NCI-H774 (cell line): ENCODE results near the gene OR8H3.
"Not testable (repeated sequence)": the region's sequence is repeated elsewhere in the genome, so short reads cannot be mapped to it uniquely, and the experiment has no call there.

Experiments
- DNase-seq: peaks from one replicate; lab custom pipeline; 2025; lab: John Stamatoyannopoulos, UW

The OR8H3 gene, protein sequence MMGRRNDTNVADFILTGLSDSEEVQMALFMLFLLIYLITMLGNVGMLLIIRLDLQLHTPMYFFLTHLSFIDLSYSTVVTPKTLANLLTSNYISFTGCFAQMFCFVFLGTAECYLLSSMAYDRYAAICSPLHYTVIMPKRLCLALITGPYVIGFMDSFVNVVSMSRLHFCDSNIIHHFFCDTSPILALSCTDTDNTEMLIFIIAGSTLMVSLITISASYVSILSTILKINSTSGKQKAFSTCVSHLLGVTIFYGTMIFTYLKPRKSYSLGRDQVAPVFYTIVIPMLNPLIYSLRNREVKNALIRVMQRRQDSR

DNA sequence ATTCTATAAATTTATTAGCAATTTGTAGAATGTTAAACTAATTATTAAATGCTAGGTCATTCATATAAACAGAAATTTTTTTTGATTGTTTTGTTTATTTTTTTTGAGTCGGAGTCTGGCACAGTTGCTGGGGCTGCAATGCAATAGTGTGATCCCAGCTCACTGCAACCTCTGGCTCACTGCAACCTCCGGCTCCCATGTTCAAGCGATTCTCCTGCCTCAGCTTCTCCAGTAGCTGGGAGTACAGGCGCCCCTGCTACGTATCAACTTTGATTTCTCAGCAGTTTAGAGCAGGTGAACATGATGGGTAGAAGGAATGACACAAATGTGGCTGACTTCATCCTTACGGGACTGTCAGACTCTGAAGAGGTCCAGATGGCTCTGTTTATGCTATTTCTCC, at the start of gene OR8H3:
OR8H3 (plus strand) TSS at position 301 of the 400 bp plus-strand sequence; CDS start at position 301, 0 bp downstream.
- no peak for DNase-seq

DNA sequence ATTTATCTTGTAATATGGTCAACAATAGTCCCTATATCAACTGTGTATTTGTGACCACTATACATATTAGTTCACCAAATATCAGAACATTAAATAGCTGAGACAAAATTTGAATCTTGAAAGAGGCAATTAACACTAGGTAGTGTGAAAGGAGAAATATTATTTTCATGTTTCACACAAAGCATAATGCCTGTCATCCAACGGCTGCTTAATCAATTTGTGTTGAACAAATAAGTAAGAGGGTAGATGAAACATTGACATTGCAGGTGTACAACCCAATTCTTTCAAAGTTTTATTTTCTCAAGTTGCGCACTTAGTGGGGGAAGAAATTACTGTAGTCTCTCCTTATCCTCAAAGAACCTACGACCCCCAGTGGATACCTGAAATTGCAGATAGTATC, 32.5 kb upstream of the OR8H3 start:
- DNase-seq: no peak

DNA sequence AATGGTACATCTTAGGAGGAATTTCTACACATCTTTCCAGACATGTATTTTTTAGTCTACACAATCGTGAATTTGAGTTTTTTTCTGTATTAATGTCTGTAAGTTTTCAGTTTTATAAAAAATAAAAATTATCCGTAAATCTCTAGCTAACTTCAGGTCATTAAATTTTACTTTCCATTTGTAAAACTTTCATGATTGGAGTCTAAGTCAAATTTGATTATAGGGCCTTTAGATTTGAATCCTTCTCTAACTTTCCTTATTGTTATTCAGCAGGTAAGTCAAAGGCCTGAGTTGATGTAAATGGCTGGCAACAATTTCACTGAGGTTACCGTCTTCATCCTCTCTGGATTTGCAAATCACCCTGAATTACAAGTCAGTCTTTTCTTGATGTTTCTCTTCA, 29.2 kb upstream of the OR8H3 start, which contains the start of gene OR8I2:
OR8I2 (plus strand) TSS at position 301 of the 400 bp plus-strand sequence; CDS start at position 301, 0 bp downstream.
- DNase-seq: no peak

DNA sequence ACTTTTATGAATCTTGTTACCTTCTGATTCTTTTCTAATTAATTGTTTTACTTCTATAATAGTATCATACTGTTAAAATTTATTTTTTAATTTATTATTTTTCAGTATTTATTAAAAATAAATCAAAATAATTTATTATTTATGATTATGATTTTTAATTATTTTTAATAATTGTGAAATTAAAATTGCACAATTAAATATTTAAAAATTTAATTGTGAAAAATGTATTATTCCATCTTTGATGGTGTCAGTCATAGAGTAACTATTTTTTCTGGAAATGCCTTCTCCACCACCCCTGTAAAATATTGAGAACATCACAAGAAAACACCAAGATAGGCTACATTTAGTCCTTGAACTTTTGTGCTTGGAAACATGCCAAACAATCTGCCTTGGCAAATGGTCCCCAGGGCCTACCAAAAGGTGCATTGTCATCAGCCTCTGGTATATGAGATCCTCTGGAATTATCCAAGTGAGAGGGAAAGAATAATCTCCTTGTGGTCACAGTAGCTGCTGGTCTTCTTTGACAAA, 18.9 kb upstream of the OR8H3 start, which contains the start of gene OR8H2:
OR8H2 (plus strand) TSS at position 478 of the 528 bp plus-strand sequence. CDS start 1,356 bp downstream, outside the sequence.
- no peak for DNase-seq

DNA sequence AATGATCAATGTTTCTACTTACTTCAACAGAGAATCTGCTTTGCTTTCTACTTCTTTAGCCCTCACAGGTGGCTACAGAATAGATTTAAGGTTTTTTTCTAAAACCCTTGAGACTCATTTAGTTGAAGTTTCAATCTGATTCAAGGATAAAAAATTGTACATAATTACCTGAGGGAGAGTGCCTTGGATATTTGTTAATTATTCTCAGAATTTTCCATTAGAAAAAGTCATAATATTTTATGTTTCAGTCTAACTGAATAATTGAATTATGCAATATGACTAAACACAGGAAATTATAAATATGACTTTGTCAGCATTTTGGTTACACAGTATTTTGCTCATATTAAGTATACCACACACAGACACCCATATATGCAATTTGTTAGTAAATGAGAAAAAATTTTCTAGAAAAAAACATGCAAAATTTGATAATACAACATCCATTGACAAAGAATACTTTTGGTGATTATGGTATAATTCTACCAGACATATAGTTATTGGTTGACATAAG, 18.0 kb downstream of the OR8H3 start, which contains the start of gene OR8J3:
OR8J3 (minus strand) TSS at position 51 of the 511 bp plus-strand sequence. CDS start 2,483 bp downstream, outside the sequence.
- DNase-seq: no peak

DNA sequence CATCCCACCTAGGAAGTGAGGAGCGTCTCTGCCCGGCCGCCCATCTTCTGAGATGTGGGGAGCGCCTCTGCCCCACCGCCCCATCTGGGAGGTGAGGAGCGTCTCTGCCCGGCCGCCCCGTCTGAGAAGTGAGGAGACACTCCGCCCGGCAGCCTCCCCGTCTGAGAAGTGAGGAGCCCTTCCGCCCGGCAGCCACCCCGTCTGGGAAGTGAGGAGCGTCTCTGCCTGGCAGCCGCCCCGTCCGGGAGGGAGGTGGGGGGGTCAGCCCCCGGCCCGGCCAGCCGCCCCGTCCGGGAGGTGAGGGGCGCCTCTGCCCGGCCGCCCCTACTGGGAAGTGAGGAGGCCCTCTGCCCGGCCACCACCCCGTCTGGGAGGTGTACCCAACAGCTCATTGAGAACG, 21.5 kb downstream of the OR8H3 start:
- not testable (repeated sequence) for DNase-seq

DNA sequence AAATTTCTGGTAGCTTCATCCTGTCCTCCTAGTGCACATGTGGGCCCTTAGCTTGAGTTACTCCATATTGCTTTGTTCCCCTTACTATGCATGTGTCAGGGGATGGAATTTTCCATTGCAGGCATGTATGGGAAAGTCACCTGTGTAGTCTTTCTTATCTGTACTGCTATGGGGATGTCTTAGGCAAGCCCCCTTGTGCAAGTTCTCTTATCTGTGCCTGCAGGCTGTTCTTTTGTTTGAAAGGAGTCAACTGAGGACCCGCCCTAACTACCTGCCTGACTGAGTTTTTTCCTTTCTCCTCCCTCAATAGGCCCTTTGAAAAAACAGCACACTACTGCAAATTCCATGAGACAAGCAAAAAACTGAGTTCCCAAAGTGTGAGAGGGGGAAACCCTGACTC, 29.2 kb downstream of the OR8H3 start:
- DNase-seq: no peak

DNA sequence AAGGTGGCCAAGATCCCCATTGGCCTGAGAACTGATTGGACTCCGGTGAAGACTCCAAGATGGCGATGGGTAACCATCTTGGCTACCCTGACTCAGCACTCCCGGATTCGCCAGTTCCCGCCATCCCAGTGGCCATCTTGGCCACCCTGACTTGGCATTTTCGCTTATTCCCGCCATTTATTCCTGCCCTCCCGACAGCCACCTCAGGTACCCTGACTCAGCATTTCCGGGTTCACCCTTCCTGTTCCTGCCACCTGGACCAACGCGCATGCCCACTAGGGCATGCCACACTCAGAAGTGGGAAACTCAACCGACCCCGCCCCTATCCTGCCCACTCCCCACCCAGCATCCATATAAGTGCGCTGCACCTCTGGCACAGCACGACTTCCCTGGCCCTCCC, 30.2 kb downstream of the OR8H3 start:
- DNase-seq: no peak

DNA sequence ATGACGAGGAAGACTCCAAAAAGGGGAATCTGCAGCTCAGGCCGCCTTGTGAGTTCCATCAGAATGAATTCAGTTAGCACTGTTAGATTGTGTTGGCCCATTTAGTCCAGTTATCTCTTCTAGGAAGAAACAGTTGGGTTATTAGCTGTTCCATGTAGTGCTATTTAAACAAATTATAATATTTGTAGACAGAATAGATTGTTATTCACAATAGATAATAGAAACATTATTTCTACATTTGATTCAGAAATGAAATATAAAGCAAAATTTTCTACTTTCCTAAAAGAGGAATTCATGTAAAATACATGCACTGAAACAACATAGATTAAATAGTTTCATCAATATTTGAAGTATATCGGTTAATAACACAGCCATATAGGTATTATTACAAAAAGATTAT, 38.0 kb downstream of the OR8H3 start, which contains the start of gene OR8K5:
OR8K5 (minus strand) TSS at position 101 of the 400 bp plus-strand sequence; CDS start at position 101, 0 bp downstream.
- DNase-seq: no peak

DNA sequence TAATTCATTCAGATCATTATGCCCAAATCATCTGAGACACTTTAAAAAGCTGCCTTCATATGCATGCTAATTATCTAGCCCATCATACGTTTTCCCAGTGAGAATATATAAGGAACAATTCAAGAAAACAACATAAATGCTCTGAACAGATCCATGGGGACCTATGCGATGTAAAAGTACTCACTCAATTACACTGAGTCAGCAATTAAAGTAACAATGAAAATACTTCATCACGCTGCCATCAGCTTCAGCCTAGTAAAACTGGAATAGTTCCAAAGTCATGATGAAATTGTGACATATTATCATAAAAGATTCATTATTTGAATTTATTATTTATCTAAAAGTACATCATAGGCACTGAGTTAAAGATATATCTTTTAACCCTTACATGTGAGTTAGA, 41.6 kb downstream of the OR8H3 start:
- no peak for DNase-seq

DNA sequence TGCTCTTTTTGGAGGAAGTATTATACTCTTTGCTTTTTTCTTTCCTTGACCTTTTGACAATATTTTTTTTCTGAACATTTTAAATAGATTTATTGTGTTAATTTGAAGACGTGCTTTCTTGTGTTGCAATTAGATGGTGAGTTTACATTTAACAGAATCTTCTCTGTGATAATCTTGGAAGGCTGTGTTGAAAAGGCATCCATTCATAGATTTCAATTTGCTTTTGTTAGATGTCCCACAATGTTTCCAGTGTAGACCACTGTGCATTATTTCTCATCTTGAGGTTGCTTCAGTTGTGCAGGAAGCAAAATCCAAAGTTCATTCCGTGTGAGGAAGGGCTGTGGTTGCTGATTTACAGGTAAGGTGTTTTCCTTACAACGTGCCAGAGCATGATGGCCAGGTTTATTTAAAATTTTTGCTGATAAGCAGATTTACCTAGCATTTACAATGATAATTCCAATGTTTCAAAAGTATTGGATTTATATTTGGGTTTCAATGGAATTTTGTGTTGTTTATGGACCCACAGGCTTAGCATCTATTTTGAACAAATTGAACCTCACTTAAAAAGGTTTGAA, 50.2 kb downstream of the OR8H3 start:
- no peak for DNase-seq
